AG09309 (cell line): Measurements from ENCODE around the gene VAV2.

Experiments used
- DNase-seq: peaks from one replicate; pipeline ENCODE4 v3.0.0-alpha.2; 2010; ENCODE audit warnings: low read depth
- H3K4me3 ChIP-seq: 2 replicates; pipeline ENCODE4 v1.5.1; 2011; ENCODE audit warnings: mild to moderate bottlenecking, low read depth, low read length, moderate library complexity; ENCODE audit not compliant: control insufficient read depth
- CTCF ChIP-seq: IDR thresholded peaks from 2 replicates; pipeline ENCODE4 v1.5.1; 2011; ENCODE audit warnings: mild to moderate bottlenecking, low read depth, low read length, inconsistent platforms; ENCODE audit not compliant: insufficient read depth, control insufficient read depth; ENCODE audit errors: missing control alignments

Gene VAV2

GRCh38 chr9:133930682-133931485 lies 61.2 kb downstream of the VAV2 start:
- no peak for DNase-seq
- H3K4me3 ChIP-seq, result no peak overlapping the region
- no peak for TF ChIP-seq CTCF

GRCh38 chr9:133930046-133930681 lies 62.0 kb downstream of the VAV2 start:
- no peak for DNase-seq
- H3K4me3 ChIP-seq, result no peak overlapping the region
- no peak for TF ChIP-seq CTCF

- no peak for DNase-seq
- H3K4me3 ChIP-seq, result no peak overlapping the region
- no peak for TF ChIP-seq CTCF
Measured at GRCh38 chr9:133929599-133929998, 62.5 kb downstream of the VAV2 start.

GRCh38 chr9:133928248-133928764 lies 63.8 kb downstream of the VAV2 start:
- TF ChIP-seq CTCF, result no peak
- H3K4me3 ChIP-seq, result no peak overlapping the region
- no peak for DNase-seq

GRCh38 chr9:133927041-133927440 lies 65.1 kb downstream of the VAV2 start:
- TF ChIP-seq CTCF, result no peak
- DNase-seq, result no peak
- H3K4me3 ChIP-seq, result no peak overlapping the region

GRCh38 chr9:133926165-133926856 lies 65.8 kb downstream of the VAV2 start:
- no peak for DNase-seq
- TF ChIP-seq CTCF, result no peak
- no peak overlapping the region for H3K4me3 ChIP-seq
